Measurements from ENCODE around the gene CATSPER3. TPM values are rescaled to one million over a fixed set of nuclear protein-coding genes. Genes with fewer than 3 reads are reported as not detected.

The CATSPER3 gene
- total RNA-seq, 1 experiment from 2014 or later = 0.50 TPM

- peaks cover 0 to 2% (median 0%) of the 10 kb centered on the region in 3 experiments; a peak in 1 of 7 replicates for H3K36me3 Mint-ChIP-seq (ENCODE audit: insufficient read depth in 1 of 3, low read depth in 3 of 3)
- H2BK20ac ChIP-seq (ENCODE audit: low read depth, low read length, poor library complexity, severe bottlenecking) = no peak overlapping the region
- H2AK5ac ChIP-seq (ENCODE audit: insufficient read length, low read length) = no peak overlapping the region
- no peaks in the 10 kb centered on the region for H3K79me1 ChIP-seq (ENCODE audit: insufficient read depth, low read depth, low read length, poor library complexity, severe bottlenecking)
- peaks cover 0 to 2% of the 10 kb centered on the region in 2 experiments; a peak in 1 of 4 replicates for H3K4me1 Mint-ChIP-seq
- no peak overlapping the region for H3K27ac ChIP-seq (ENCODE audit: insufficient read length, low read depth, low read length)
- no peak overlapping the region for H3K9ac ChIP-seq (ENCODE audit: extremely low read depth, insufficient read length, low read length)
- no peak overlapping the region for H2BK15ac ChIP-seq (ENCODE audit: low read depth, low read length)
- H3K27me3 Mint-ChIP-seq (ENCODE audit: low read depth) = no peaks in the 10 kb centered on the region
- H3K4ac ChIP-seq (ENCODE audit: low read depth, low read length) = no peak overlapping the region
- H3K56ac ChIP-seq (ENCODE audit: insufficient read length, low read depth, low read length) = no peak overlapping the region
- H3K4me2 ChIP-seq (ENCODE audit: insufficient read depth, insufficient read length, low read length) = no peak overlapping the region
- no CpG with 5 or more reads among the region's 5 CpGs for WGBS (ENCODE audit: extremely low coverage, insufficient read length, low lambda C conversion rate)
- H2BK120ac ChIP-seq (ENCODE audit: low read depth, low read length, poor library complexity, severe bottlenecking) = no peak overlapping the region
- H2AFZ ChIP-seq (ENCODE audit: low read length) = no peak overlapping the region
- H3K79me2 ChIP-seq (ENCODE audit: insufficient read depth, low read length) = no peaks in the 10 kb centered on the region
- no peaks in the 10 kb centered on the region for H3K9me3 ChIP-seq (ENCODE audit: control insufficient read depth, low read depth, low read length)
- H3K23me2 ChIP-seq (ENCODE audit: insufficient read length, low read depth, low read length, poor library complexity, severe bottlenecking) = no peaks in the 10 kb centered on the region
- H3K9me3 Mint-ChIP-seq = no peaks in the 10 kb centered on the region; a peak in 1 of 5 replicates
- DNase-seq = no peak
- H3K18ac ChIP-seq (ENCODE audit: insufficient read length, low read depth, low read length) = no peak overlapping the region
- H3K27ac Mint-ChIP-seq = no peak overlapping the region
- H4K8ac ChIP-seq (replicated peaks; ENCODE audit: insufficient read length, low read depth, low read length) = no peak overlapping the region
- no peak overlapping the region for H3T11ph ChIP-seq (ENCODE audit: low read length)
- H3K23ac ChIP-seq (ENCODE audit: insufficient read length, low read depth, low read length) = no peak overlapping the region
- no peak overlapping the region for H4K5ac ChIP-seq (ENCODE audit: insufficient read length, low read depth, low read length)
- H4K20me1 ChIP-seq (ENCODE audit: control insufficient read depth, insufficient read depth, insufficient read length) = no peaks in the 10 kb centered on the region
- H3K4me1 ChIP-seq (ENCODE audit: insufficient read depth, low read length) = no peaks in the 10 kb centered on the region
- no peak overlapping the region for H4K91ac ChIP-seq (ENCODE audit: insufficient read length, low read depth, low read length)
- no peak overlapping the region for H2BK5ac ChIP-seq (ENCODE audit: insufficient read length, low read length)
- TF ChIP-seq CTCF (conservative IDR thresholded peaks at IDR 0.05) = no peak
- H3K4me3 Mint-ChIP-seq = no peak overlapping the region
- H2BK12ac ChIP-seq (ENCODE audit: insufficient read length, low read depth, low read length) = no peak overlapping the region
- no peak overlapping the region for H3K14ac ChIP-seq (ENCODE audit: insufficient read depth, low read length)
- no peaks in the 10 kb centered on the region for H3K27me3 ChIP-seq (ENCODE audit: insufficient read depth, low read length)
Observed at GRCh38 chr5:134948911-134949310, 18.8 kb upstream of the CATSPER3 start.

All from H9 (cell line).